OCI-LY7 (cell line): ENCODE data around the gene SLC30A1.

ENCODE experiments used
- CTCF ChIP-seq: fragments of 200-600 bp; sonication (generic); conservative IDR thresholded peaks from 2 replicates; pipeline ENCODE4 v1.5.1; 2014; ENCODE audit warnings: mild to moderate bottlenecking, antibody characterized with exemption, low read length, moderate library complexity, mixed read lengths
- EZH2phosphoT487 ChIP-seq: fragments of 200-600 bp; sonication (generic); IDR thresholded peaks from 2 replicates; pipeline ENCODE4 v1.6.1; 2018; ENCODE audit warnings: low read depth, borderline replicate concordance, mild to moderate bottlenecking, mixed run types, antibody characterized with exemption, low read length, moderate library complexity, mixed read lengths

DNA sequence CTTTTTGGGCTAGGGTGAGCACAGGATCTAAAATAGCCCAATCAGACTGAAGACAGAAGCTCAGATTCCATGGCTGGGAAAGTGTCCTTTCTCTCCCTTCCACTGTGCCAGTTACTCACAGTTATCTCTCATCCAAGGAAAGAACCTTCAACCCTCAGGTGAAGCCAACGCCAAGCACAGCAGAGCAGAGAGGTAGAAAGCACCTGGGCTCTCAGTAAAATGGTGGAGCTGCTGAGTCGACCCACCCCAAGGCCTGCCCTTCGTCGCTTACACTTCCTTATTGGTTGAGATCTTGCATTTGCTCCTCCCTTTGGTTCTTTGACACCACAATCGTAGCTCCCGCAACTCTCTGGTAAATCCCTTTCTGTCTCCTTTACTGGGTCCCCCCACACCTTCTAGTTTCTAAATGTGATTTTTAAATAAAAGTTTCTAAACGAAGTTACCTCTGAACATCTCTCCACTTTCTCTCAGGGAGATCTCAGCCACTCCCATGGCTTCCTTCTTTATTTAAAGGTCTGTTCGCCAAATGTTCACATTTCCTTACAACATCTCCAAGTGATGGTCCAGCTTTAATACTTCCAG is 27.5 kb upstream of the SLC30A1 start:
- TF ChIP-seq CTCF: no peak
- TF ChIP-seq EZH2phosphoT487: no peak
